ENCODE data around the gene EXOSC2. TPM values are rescaled to one million over a fixed set of nuclear protein-coding genes. Genes with fewer than 3 reads are reported as not detected.

Gene EXOSC2, protein sequence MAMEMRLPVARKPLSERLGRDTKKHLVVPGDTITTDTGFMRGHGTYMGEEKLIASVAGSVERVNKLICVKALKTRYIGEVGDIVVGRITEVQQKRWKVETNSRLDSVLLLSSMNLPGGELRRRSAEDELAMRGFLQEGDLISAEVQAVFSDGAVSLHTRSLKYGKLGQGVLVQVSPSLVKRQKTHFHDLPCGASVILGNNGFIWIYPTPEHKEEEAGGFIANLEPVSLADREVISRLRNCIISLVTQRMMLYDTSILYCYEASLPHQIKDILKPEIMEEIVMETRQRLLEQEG
- 50.5 to 78.6 TPM (median 59.1 TPM) in 5 replicates for total RNA-seq (2022; extraction: Qiagen RNA extraction; ENCODE audit: low read depth)

GRCh38 chr9:130693426-130694191 is at the start of gene EXOSC2:
Gene EXOSC2 (plus strand): TSS chr9:130693780. CDS start chr9:130693792, 12 bp downstream.

DNA sequence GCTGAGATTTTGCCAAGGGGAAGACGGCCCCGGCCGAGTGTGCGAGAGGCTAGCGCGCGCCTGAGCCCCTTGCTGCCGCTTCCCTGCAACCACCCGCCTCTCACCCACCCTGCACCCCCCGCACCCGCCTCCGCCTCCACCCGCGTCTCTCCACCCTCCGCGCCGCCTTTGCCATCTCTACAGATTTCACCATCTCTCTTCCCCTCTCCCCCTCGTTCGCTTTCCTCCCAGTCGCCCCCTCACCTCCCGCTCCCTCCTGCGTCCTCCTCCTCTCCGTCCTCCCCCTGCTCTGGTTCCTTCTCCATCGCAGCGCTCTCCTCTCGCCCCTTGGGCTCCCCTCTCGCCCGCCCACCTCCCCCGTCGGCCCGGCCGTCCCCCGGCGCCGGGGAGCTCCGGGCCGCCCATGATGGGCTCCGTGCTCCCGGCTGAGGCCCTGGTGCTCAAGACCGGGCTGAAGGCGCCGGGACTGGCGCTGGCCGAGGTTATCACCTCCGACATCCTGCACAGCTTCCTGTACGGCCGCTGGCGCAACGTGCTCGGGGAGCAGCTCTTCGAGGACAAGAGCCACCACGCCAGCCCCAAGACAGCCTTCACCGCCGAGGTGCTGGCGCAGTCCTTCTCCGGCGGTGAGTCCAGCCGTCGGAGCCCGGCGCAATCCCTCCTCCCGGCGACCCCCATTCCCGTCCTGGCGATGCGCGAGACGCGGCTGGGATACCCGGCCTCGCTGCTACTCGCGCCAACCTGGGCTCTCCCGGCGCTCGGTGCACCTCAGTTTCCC is 29.1 kb upstream of the EXOSC2 start, which contains the start of gene PRDM12:
Gene PRDM12, plus strand, starts transcription at position 344 of the 778 bp plus-strand sequence. Its CDS starts 60 bp downstream, at position 404.

Other genes with a start within 250 kb of the EXOSC2 start
- gene ASS1, start 248.8 kb upstream of the EXOSC2 start, total RNA-seq (2022; extraction: Qiagen RNA extraction; ENCODE audit: low read depth), result 15.4 to 18.0 TPM (median 17.2 TPM) in 5 replicates
- gene FUBP3, start 114.2 kb upstream of the EXOSC2 start, total RNA-seq (2022; extraction: Qiagen RNA extraction; ENCODE audit: low read depth), result 51.0 to 56.8 TPM (median 52.4 TPM) in 5 replicates
- gene PRDM12, start 29.2 kb upstream of the EXOSC2 start, total RNA-seq (2022; extraction: Qiagen RNA extraction; ENCODE audit: low read depth), result 0.24 to 0.39 TPM (median 0.34 TPM) in 5 replicates
- 38.0 to 52.7 TPM (median 47.6 TPM) in 5 replicates for gene ABL1, start 141.5 kb downstream of the EXOSC2 start, total RNA-seq (2022; extraction: Qiagen RNA extraction; ENCODE audit: low read depth)
- gene QRFP, start 203.0 kb downstream of the EXOSC2 start, total RNA-seq (2022; extraction: Qiagen RNA extraction; ENCODE audit: low read depth), result not detected in 5 replicates
- gene FIBCD1, start 245.5 kb downstream of the EXOSC2 start, total RNA-seq (2022; extraction: Qiagen RNA extraction; ENCODE audit: low read depth), result 7.6 to 16.0 TPM (median 11.0 TPM) in 5 replicates